Astrocyte (in vitro differentiated cells and primary cell): ENCODE measurements around the gene PCDHGB5. TPM values are rescaled to one million over a fixed set of nuclear protein-coding genes. Genes with fewer than 3 reads are reported as not detected.
"Not testable (repeated sequence)": the region's sequence is repeated elsewhere in the genome, so short reads cannot be mapped to it uniquely, and the experiment has no call there.

Source experiments
- DNase-seq: peaks from one replicate; pipeline ENCODE4 v3.0.0-alpha.2; 2010; ENCODE audit warnings: low read depth
- FAIRE-seq: peaks from 2 replicates; lab custom pipeline; 2011; peaks lifted over from hg19 to GRCh38; lab: Jason Lieb, UNC
- H2AFZ ChIP-seq: 2 replicates; pipeline ENCODE4 v1.6.0; 2012; ENCODE audit warnings: low read depth, low read length, inconsistent platforms
- H3K27ac ChIP-seq: 2 replicates; pipeline ENCODE4 v1.5.1; 2011; ENCODE audit warnings: low read depth, low read length, inconsistent platforms
- H3K27me3 ChIP-seq: 2 replicates; pipeline ENCODE4 v1.6.0; 2011; ENCODE audit warnings: low read length, inconsistent platforms; ENCODE audit not compliant: insufficient read depth
- H3K36me3 ChIP-seq: 2 replicates; pipeline ENCODE4 v1.5.1; 2011; ENCODE audit warnings: low read length, inconsistent platforms; ENCODE audit not compliant: insufficient read depth
- H3K4me1 ChIP-seq: 2 replicates; pipeline ENCODE4 v1.5.1; 2011; ENCODE audit warnings: low read length, inconsistent platforms; ENCODE audit not compliant: insufficient read depth
- H3K4me2 ChIP-seq: 2 replicates; pipeline ENCODE4 v1.6.0; 2012; ENCODE audit warnings: low read length, inconsistent platforms
- H3K4me3 ChIP-seq: 2 replicates; pipeline ENCODE4 v1.5.1; 2011; ENCODE audit warnings: low read depth, mild to moderate bottlenecking, low read length, inconsistent platforms; ENCODE audit not compliant: insufficient read depth
- H3K79me2 ChIP-seq: 2 replicates; pipeline ENCODE4 v1.6.0; 2012; ENCODE audit warnings: mild to moderate bottlenecking, low read length, inconsistent platforms; ENCODE audit not compliant: insufficient read depth
- H3K9ac ChIP-seq: 2 replicates; pipeline ENCODE4 v1.6.0; 2012; ENCODE audit warnings: mild to moderate bottlenecking, low read length, inconsistent platforms
- H3K9me3 ChIP-seq: 2 replicates; pipeline ENCODE4 v1.5.1; 2012; ENCODE audit warnings: low read depth, mild to moderate bottlenecking, low read length, inconsistent platforms; ENCODE audit not compliant: insufficient read depth
- H4K20me1 ChIP-seq: 2 replicates; pipeline ENCODE4 v1.6.0; 2012; ENCODE audit warnings: low read length, inconsistent platforms; ENCODE audit not compliant: insufficient read depth
- H3K27ac Mint-ChIP-seq: one replicate; pipeline ENCODE4 v1.8.0; 2021; ENCODE audit warnings: mild to moderate bottlenecking, mixed read lengths; ENCODE audit not compliant: unreplicated experiment
- H3K27me3 Mint-ChIP-seq: one replicate; pipeline ENCODE4 v1.8.0; 2021; ENCODE audit warnings: low read depth, mixed read lengths; ENCODE audit not compliant: unreplicated experiment
- H3K36me3 Mint-ChIP-seq: one replicate; pipeline ENCODE4 v1.8.0; 2021; ENCODE audit warnings: low read depth, mixed read lengths; ENCODE audit not compliant: unreplicated experiment
- H3K4me1 Mint-ChIP-seq: one replicate; pipeline ENCODE4 v1.8.0; 2021; ENCODE audit warnings: low read depth, mixed read lengths; ENCODE audit not compliant: unreplicated experiment
- H3K4me3 Mint-ChIP-seq: one replicate; pipeline ENCODE4 v1.8.0; 2021; ENCODE audit warnings: mild to moderate bottlenecking, moderate library complexity, mixed read lengths; ENCODE audit not compliant: unreplicated experiment
- H3K9me3 Mint-ChIP-seq: one replicate; pipeline ENCODE4 v1.8.0; 2021; ENCODE audit warnings: mild to moderate bottlenecking, mixed read lengths; ENCODE audit not compliant: unreplicated experiment
- EZH2 ChIP-seq: IDR thresholded peaks from 2 replicates; pipeline ENCODE4 v1.6.1; 2012; ENCODE audit warnings: mild to moderate bottlenecking, low read length, inconsistent platforms; ENCODE audit not compliant: insufficient read depth
- total RNA-seq: library from RNA; stranded (reverse); gene quantifications from 2 replicates; pipeline ENCODE4 v1.2.1, GENCODE V29; 2021
- TF ChIP-seq, protein P1 (sequence below): IDR thresholded peaks from 2 replicates; pipeline ENCODE4 v1.5.1; 2011; ENCODE audit warnings: low read depth, mild to moderate bottlenecking, inconsistent platforms, low read length, moderate library complexity; ENCODE audit not compliant: insufficient read depth

The PCDHGB5 gene
- total RNA-seq, 1 donor from 2014 or later: 2.1 TPM

DNA sequence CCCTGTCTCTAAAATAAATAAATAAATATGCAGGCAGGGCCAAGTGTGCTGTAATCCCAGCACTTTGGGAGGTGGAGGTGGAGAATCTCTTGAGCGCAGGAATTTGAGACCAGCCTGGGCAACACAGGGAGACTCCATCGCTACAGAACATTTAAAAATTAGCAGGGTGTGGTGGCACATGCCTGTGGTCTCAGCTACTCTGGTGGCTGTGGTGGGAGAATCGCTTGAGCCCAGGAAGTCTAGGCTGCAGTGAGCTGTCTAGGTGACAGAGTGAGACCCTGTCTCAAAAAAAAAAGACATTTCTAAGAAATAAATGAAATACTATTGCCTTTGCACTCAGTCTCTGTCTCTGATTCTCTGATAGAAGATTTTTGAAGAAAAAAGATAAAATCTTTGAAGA is 13.8 kb downstream of the PCDHGB5 start:
- no peak overlapping the region for H3K9ac ChIP-seq
- H3K4me2 ChIP-seq: no peak overlapping the region
- Mint-ChIP-seq H3K27me3 (no peaks in the 10 kb centered on the region), H3K27ac (peak overlapping the region; percentile 49), H3K36me3 (peaks cover 18% of the 10 kb centered on the region), H3K9me3 (peaks cover 13% of the 10 kb centered on the region), H3K4me3 (peak overlapping the region; percentile 74), H3K4me1 (peaks cover 9% of the 10 kb centered on the region)
- FAIRE-seq (no peak), DNase-seq (no peak)
- peaks cover 34% of the 10 kb centered on the region for H3K9me3 ChIP-seq
- H2AFZ ChIP-seq: no peak overlapping the region
- peaks cover 3% of the 10 kb centered on the region for H4K20me1 ChIP-seq
- H3K27me3 ChIP-seq: no peaks in the 10 kb centered on the region
- H3K27ac ChIP-seq: no peak overlapping the region
- no peaks in the 10 kb centered on the region for H3K36me3 ChIP-seq
- H3K4me1 ChIP-seq: no peaks in the 10 kb centered on the region
- TF ChIP-seq, protein P1, sequence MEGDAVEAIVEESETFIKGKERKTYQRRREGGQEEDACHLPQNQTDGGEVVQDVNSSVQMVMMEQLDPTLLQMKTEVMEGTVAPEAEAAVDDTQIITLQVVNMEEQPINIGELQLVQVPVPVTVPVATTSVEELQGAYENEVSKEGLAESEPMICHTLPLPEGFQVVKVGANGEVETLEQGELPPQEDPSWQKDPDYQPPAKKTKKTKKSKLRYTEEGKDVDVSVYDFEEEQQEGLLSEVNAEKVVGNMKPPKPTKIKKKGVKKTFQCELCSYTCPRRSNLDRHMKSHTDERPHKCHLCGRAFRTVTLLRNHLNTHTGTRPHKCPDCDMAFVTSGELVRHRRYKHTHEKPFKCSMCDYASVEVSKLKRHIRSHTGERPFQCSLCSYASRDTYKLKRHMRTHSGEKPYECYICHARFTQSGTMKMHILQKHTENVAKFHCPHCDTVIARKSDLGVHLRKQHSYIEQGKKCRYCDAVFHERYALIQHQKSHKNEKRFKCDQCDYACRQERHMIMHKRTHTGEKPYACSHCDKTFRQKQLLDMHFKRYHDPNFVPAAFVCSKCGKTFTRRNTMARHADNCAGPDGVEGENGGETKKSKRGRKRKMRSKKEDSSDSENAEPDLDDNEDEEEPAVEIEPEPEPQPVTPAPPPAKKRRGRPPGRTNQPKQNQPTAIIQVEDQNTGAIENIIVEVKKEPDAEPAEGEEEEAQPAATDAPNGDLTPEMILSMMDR: no peak
- no peak for TF ChIP-seq EZH2
- no peaks in the 10 kb centered on the region for H3K79me2 ChIP-seq
- H3K4me3 ChIP-seq: no peak overlapping the region

DNA sequence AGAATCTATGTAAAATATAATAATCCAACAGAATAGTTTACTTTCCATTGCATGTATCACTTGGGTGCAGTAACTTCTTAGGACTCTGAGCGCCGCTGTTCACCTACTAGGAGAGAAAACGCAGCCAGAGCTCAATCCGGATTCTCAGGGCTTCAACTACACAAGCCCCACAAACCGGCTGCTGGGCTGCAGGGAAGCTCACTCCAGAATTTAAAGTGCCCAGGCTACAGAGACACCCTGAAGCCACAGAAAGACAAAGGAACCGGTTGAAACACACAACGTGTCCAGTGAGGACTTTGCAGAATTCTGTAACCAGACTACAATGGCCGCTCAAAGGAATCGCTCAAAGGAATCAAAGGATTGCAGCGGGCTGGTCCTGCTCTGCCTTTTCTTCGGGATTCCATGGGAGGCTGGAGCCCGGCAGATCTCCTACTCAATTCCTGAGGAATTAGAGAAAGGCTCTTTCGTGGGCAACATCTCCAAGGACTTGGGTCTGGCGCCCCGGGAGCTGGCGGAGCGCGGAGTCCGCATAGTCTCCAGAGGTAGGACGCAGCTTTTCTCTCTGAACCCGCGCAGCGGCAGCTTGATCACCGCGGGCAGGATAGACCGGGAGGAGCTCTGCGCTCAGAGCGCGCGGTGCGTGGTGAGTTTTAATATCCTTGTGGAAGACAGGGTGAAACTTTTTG is 15.2 kb downstream of the PCDHGB5 start, which contains the start of gene PCDHGA10:
PCDHGA10 (plus strand) TSS at position 134 of the 686 bp plus-strand sequence; CDS start at position 323, 189 bp downstream.
- Mint-ChIP-seq H3K36me3 (peaks cover 23% of the 10 kb centered on the region), H3K4me3 (peak within 1 kb of the TSS; percentile 93), H3K9me3 (peaks cover 16% of the 10 kb centered on the region), H3K4me1 (peaks cover 13% of the 10 kb centered on the region), H3K27me3 (no peaks in the 10 kb centered on the region), H3K27ac (peak within 1 kb of the TSS; percentile 91)
- H3K4me1 ChIP-seq: no peaks in the 10 kb centered on the region
- H3K9ac ChIP-seq: peak within 1 kb of the TSS; percentile 61
- no peak for FAIRE-seq
- peak within 1 kb of the TSS; percentile 73 for H3K4me2 ChIP-seq
- H3K27ac ChIP-seq: no peak within 1 kb of the TSS
- peaks cover 3% of the 10 kb centered on the region for H4K20me1 ChIP-seq
- peaks cover 33% of the 10 kb centered on the region for H3K9me3 ChIP-seq
- peak; percentile 47 for DNase-seq
- TF ChIP-seq, protein P1: peak; percentile 71
- no peak for TF ChIP-seq EZH2
- H3K36me3 ChIP-seq: no peaks in the 10 kb centered on the region
- H3K4me3 ChIP-seq: peak within 1 kb of the TSS; percentile 55
- no peaks in the 10 kb centered on the region for H3K79me2 ChIP-seq
- H3K27me3 ChIP-seq: no peaks in the 10 kb centered on the region
- peak within 1 kb of the TSS; percentile 50 for H2AFZ ChIP-seq

DNA sequence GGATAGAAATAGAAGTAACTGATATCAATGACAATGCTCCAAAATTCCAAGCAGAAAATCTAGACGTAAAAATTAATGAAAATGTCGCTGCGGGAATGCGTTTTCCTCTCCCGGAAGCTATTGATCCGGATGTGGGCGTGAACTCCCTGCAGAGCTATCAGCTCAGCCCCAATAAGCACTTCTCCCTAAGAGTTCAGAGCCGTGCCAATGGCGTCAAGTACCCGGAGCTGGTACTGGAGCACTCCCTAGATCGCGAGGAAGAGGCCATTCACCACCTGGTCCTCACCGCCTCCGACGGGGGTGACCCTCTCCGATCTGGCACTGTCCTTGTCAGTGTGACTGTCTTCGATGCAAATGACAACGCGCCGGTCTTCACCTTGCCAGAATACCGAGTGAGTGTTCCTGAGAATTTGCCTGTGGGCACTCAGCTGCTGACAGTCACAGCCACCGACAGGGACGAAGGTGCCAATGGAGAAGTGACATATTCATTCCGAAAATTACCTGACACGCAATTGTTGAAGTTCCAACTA is 15.9 kb downstream of the PCDHGB5 start:
- H3K9ac ChIP-seq: peak overlapping the region; percentile 61
- FAIRE-seq (no peak), DNase-seq (no peak)
- H3K4me2 ChIP-seq: peak overlapping the region; percentile 73
- H4K20me1 ChIP-seq: peaks cover 3% of the 10 kb centered on the region
- TF ChIP-seq EZH2: no peak
- TF ChIP-seq, protein P1: no peak
- Mint-ChIP-seq H3K4me1 (peaks cover 15% of the 10 kb centered on the region), H3K36me3 (peaks cover 29% of the 10 kb centered on the region), H3K27ac (peak overlapping the region; percentile 91), H3K4me3 (peak overlapping the region; percentile 93), H3K27me3 (no peaks in the 10 kb centered on the region), H3K9me3 (peaks cover 20% of the 10 kb centered on the region)
- H3K27ac ChIP-seq: no peak overlapping the region
- peak overlapping the region; percentile 55 for H3K4me3 ChIP-seq
- no peak overlapping the region for H2AFZ ChIP-seq
- H3K79me2 ChIP-seq: no peaks in the 10 kb centered on the region
- H3K4me1 ChIP-seq: no peaks in the 10 kb centered on the region
- peaks cover 34% of the 10 kb centered on the region for H3K9me3 ChIP-seq
- no peaks in the 10 kb centered on the region for H3K36me3 ChIP-seq
- no peaks in the 10 kb centered on the region for H3K27me3 ChIP-seq

DNA sequence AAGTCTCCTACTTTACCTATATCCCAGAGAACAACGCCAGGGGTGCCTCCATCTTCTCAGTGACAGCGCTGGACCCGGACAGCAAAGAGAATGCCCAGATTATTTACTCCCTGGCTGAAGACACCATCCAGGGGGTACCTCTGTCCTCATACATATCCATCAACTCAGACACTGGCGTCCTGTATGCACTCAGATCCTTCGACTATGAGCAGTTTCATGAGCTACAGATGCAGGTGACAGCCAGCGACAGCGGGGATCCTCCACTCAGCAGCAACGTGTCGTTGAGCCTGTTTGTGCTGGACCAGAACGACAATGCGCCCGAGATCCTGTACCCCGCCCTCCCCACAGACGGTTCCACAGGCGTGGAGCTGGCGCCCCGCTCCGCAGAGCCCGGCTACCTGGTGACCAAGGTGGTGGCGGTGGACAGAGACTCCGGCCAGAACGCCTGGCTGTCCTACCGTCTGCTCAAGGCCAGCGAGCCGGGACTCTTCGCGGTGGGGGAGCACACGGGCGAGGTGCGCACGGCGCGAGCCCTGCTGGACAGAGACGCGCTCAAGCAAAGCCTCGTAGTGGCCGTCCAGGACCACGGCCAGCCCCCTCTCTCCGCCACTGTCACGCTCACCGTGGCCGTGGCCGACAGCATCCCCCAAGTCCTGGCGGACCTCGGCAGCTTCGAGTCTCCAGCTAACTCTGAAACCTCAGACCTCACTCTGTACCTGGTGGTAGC is 17.0 kb downstream of the PCDHGB5 start:
- H3K4me3 Mint-ChIP-seq: peak overlapping the region; percentile 93

More for the DNA sequence above, 17.0 kb downstream of the PCDHGB5 start:
- Mint-ChIP-seq H3K36me3 (peaks cover 32% of the 10 kb centered on the region), H3K9me3 (peaks cover 21% of the 10 kb centered on the region), H3K4me1 (peaks cover 15% of the 10 kb centered on the region)
- not testable (repeated sequence) for H4K20me1 ChIP-seq, H3K4me2 ChIP-seq, H2AFZ ChIP-seq, DNase-seq, H3K4me3 ChIP-seq, H3K9ac ChIP-seq, H3K79me2 ChIP-seq, H3K27me3 ChIP-seq, H3K27ac Mint-ChIP-seq, H3K4me1 ChIP-seq, H3K36me3 ChIP-seq, FAIRE-seq, H3K27me3 Mint-ChIP-seq, H3K27ac ChIP-seq
- H3K9me3 ChIP-seq: peaks cover 34% of the 10 kb centered on the region
